Measurements from ENCODE around the gene AFAP1. TPM values are rescaled to one million over a fixed set of nuclear protein-coding genes. Genes with fewer than 3 reads are reported as not detected.

The AFAP1 gene
- total and polyA plus RNA-seq, 2 of the 8 experiments (the other 6 are each of a cell fraction or from before 2014, with no cell fraction given), result 3.6 to 18.2 TPM

- Histone ChIP-seq H3K14ac (ENCODE audit: insufficient read length) (no peak overlapping the region), H3K79me1 (ENCODE audit: low read depth, low read length) (no peaks in the 10 kb centered on the region; the same call in 1 of the 2 replicates), H3K56ac (replicated peaks; ENCODE audit: insufficient read length, low read depth, low read length) (no peak overlapping the region), H4K5ac (ENCODE audit: insufficient read length, low read depth, low read length) (no peak overlapping the region), H4K8ac (ENCODE audit: extremely low read depth, insufficient read depth, low read length) (no peak overlapping the region; the same call in 1 of the 2 replicates), H3K36me3 (ENCODE audit: control insufficient read depth in 2 of 4, insufficient read depth in 4 of 4, low read length in 3 of 4) (no peaks in the 10 kb centered on the region; a peak in 1 of 8 replicates), H3K18ac (ENCODE audit: extremely low read depth, low read length) (no peak overlapping the region), H4K20me1 (replicated peaks in 1 of 2; ENCODE audit: control insufficient read depth in 1 of 2, insufficient read depth in 2 of 2, low read length in 2 of 2) (no peaks in the 10 kb centered on the region), H3K4ac (replicated peaks; ENCODE audit: insufficient read length, low read depth, low read length) (no peak overlapping the region), H3K4me1 (replicated peaks in 1 of 4; ENCODE audit: control insufficient read depth in 3 of 4, insufficient read depth in 4 of 4, low read length in 3 of 4) (peaks cover 0 to 2% (median under 1%) of the 10 kb centered on the region in 4 experiments; a peak in 3 of 7 replicates), H3K9ac (replicated peaks in 1 of 4; ENCODE audit: extremely low read depth in 1 of 4, low read depth in 3 of 4, low read length in 3 of 4) (no peak overlapping the region; a peak in 1 of 7 replicates), H3K23me2 (ENCODE audit: low read depth, low read length) (no peaks in the 10 kb centered on the region), H2BK20ac (ENCODE audit: low read length) (no peak overlapping the region), H2BK120ac (replicated peaks; ENCODE audit: low read depth, low read length) (no peak overlapping the region), H4K91ac (replicated peaks; ENCODE audit: insufficient read length, low read length) (no peak overlapping the region), H2AK5ac (ENCODE audit: low read depth, low read length) (no peak overlapping the region), H3K4me2 (ENCODE audit: insufficient read depth in 1 of 2, low read depth in 2 of 2, low read length in 2 of 2) (no peak overlapping the region), H3K4me3 (ENCODE audit: extremely low read depth in 1 of 4, insufficient read depth in 2 of 4, low read depth in 3 of 4, low read length in 4 of 4) (no peak overlapping the region), H2BK5ac (ENCODE audit: low read depth, low read length) (no peak overlapping the region), H3K27me3 (replicated peaks in 1 of 4; ENCODE audit: control insufficient read depth in 3 of 4, extremely low read depth in 1 of 4, insufficient read depth in 3 of 4, low read length in 3 of 4) (no peaks in the 10 kb centered on the region), H2AFZ (ENCODE audit: low read length) (no peak overlapping the region), H3K23ac (ENCODE audit: insufficient read length) (no peak overlapping the region), H2BK15ac (ENCODE audit: low read length) (no peak overlapping the region), H3K27ac (ENCODE audit: low read depth, low read length) (no peak overlapping the region), H3K9me3 (ENCODE audit: insufficient read depth in 2 of 2, low read depth in 1 of 2, low read length in 1 of 2) (no peaks in the 10 kb centered on the region), H2BK12ac (ENCODE audit: low read depth, low read length) (no peak overlapping the region), H3K79me2 (ENCODE audit: control insufficient read depth in 1 of 2, insufficient read depth in 2 of 2, low read length in 2 of 2) (no peaks in the 10 kb centered on the region)
- CTCF ChIA-PET (ENCODE audit: partially characterized antibody), result interaction anchor here (0.8 to 3.7 kb wide), 2 partner anchors 25 to 37 kb away, joined by 3 to 14 read pairs; no protein-coding TSS in a partner anchor
- POLR2A ChIA-PET (ENCODE audit: partially characterized antibody), result no interaction called here
- no peak for FAIRE-seq
- WGBS, 2 experiments (ENCODE audit: extremely low coverage in 1 of 2, insufficient coverage in 1 of 2, insufficient read length in 1 of 2, insufficient replicate concordance in 2 of 2, low coverage in 1 of 2, low lambda C conversion rate in 2 of 2, missing lambda C conversion rate in 1 of 2), result 87% methylated on average over 12 of the region's 12 CpGs; no CpG with 5 or more reads in 1 of the 2 experiments
- no peak for DNase-seq (ENCODE audit: low read depth in 1 of 2, low spot score in 2 of 2)
- no peak for TF ChIP-seq JUN (IDR thresholded peaks at IDR 0.05; ENCODE audit: low read depth, low read length)
- no peak for TF ChIP-seq HDAC2 (IDR thresholded peaks at IDR 0.05; ENCODE audit: borderline replicate concordance in 1 of 2, low read depth in 2 of 2, low read length in 2 of 2)
- TF ChIP-seq BRCA1 (IDR thresholded peaks at IDR 0.05; ENCODE audit: low read depth, low read length), result no peak
- no peak for TF ChIP-seq SUZ12 (IDR thresholded peaks at IDR 0.05; ENCODE audit: low read length)
- TF ChIP-seq KDM4A (IDR thresholded peaks at IDR 0.05; ENCODE audit: low read depth, low read length, severe bottlenecking), result no peak
- no peak for TF ChIP-seq CHD1 (IDR thresholded peaks at IDR 0.05; ENCODE audit: low read depth, low read length)
- no peak for TF ChIP-seq POU5F1 (IDR thresholded peaks at IDR 0.05; ENCODE audit: low read depth, low read length)
- no peak for TF ChIP-seq USF2 (IDR thresholded peaks at IDR 0.05; ENCODE audit: low read length)
Measured at GRCh38 chr4:7765666-7766065, 174.0 kb downstream of the AFAP1 start.

All from H1 (cell line).